Vagina (tissue), 2 donors: ENCODE measurements around the gene CACHD1. TPM values are rescaled to one million over a fixed set of nuclear protein-coding genes. Genes with fewer than 3 reads are reported as not detected.

Source experiments
- DNase-seq, 2 donors: peaks; one replicate each; pipeline ENCODE4 v3.0.0-alpha.2; 2017; ENCODE audit errors: extremely low spot score in 2 of 2
- H3K27ac ChIP-seq: fragments of 200-600 bp; sonication (generic); one replicate; pipeline ENCODE4 v1.5.1; 2019
- H3K27me3 ChIP-seq: fragments of 200-600 bp; sonication (generic); one replicate; pipeline ENCODE4 v1.5.1; 2019
- H3K36me3 ChIP-seq, 2 donors: fragments of 200-600 bp; sonication (generic); one replicate each; pipeline ENCODE4 v1.5.1; 2017 to 2019
- H3K4me1 ChIP-seq: fragments of 200-600 bp; sonication (generic); one replicate; pipeline ENCODE4 v1.5.1; 2019
- H3K4me3 ChIP-seq, 2 donors: fragments of 200-600 bp; sonication (generic); 1 replicate in 1 of 2; 2 replicates in 1 of 2; pipeline ENCODE4 v1.5.1; 2016 to 2019
- H3K9me3 ChIP-seq: fragments of 200-600 bp; sonication (generic); one replicate; pipeline ENCODE4 v1.5.1; 2019
- CTCF ChIP-seq, 3 experiments: fragments of 450-650 bp in 2 of 3; fragments of 200-600 bp in 1 of 3; sonication (generic) in 1 of 3; IDR thresholded peaks; one replicate each; pipeline ENCODE4 v1.5.1; 2017 to 2019; ENCODE audit warnings: antibody characterized with exemption in 3 of 3, mild to moderate bottlenecking in 2 of 3, moderate library complexity in 2 of 3
- POLR2A ChIP-seq, 2 donors: fragments of 450-650 bp; IDR thresholded peaks; one replicate each; pipeline ENCODE4 v1.6.1; 2017; ENCODE audit warnings: antibody characterized with exemption in 2 of 2, mild to moderate bottlenecking in 2 of 2, moderate library complexity in 2 of 2
- POLR2AphosphoS5 ChIP-seq, 2 donors: sonication (generic); formaldehyde crosslinking; IDR thresholded peaks; one replicate each; pipeline ENCODE4 v1.9.0; 2017; ENCODE audit warnings: antibody characterized with exemption in 2 of 2, mild to moderate bottlenecking in 2 of 2, low read depth in 1 of 2; ENCODE audit not compliant: insufficient read depth in 1 of 2
- intact Hi-C: fragments of 100-400 bp; cut with DNase I; formaldehyde crosslinking; loops from one replicate; pipeline ENCODE4 v1.15.1; 2023
- total RNA-seq: library from RNA; depleted of rRNA; stranded (reverse); fragments of >200 nt; gene quantifications from one replicate; pipeline ENCODE4 v1.2.3, GENCODE V29; 2016

Gene CACHD1
- total RNA-seq, 1 donor from 2014 or later, result 27.7 TPM

- no peak overlapping the region for H3K27ac ChIP-seq
- no peak for DNase-seq
- no peaks in the 10 kb centered on the region for H3K4me1 ChIP-seq
- intact Hi-C loops, result no loop called here
- peaks cover 0 to under 1% of the 10 kb centered on the region in 2 donors for H3K36me3 ChIP-seq
- no peaks in the 10 kb centered on the region for H3K9me3 ChIP-seq
- no peak overlapping the region for H3K4me3 ChIP-seq
- TF ChIP-seq CTCF (IDR thresholded peaks at IDR 0.05) (no peak), POLR2A (IDR thresholded peaks at IDR 0.05) (no peak), POLR2AphosphoS5 (IDR thresholded peaks at IDR 0.05; ENCODE audit: insufficient read depth in 1 of 2, low read depth in 1 of 2) (no peak)
- no peaks in the 10 kb centered on the region for H3K27me3 ChIP-seq
Measured at GRCh38 chr1:64616039-64616438, 146.1 kb downstream of the CACHD1 start.

- TF ChIP-seq POLR2AphosphoS5 (IDR thresholded peaks at IDR 0.05; ENCODE audit: insufficient read depth in 1 of 2, low read depth in 1 of 2) (no peak), CTCF (IDR thresholded peaks at IDR 0.05) (no peak), POLR2A (IDR thresholded peaks at IDR 0.05) (no peak)
- intact Hi-C loops, result no loop called here
- H3K36me3 ChIP-seq, result no peaks in the 10 kb centered on the region
- DNase-seq, result no peak
- no peaks in the 10 kb centered on the region for H3K9me3 ChIP-seq
- H3K4me1 ChIP-seq, result peaks cover 24% of the 10 kb centered on the region
- no peak overlapping the region for H3K27ac ChIP-seq
- H3K4me3 ChIP-seq, result no peak overlapping the region
- H3K27me3 ChIP-seq, result no peaks in the 10 kb centered on the region
Measured at GRCh38 chr1:64623750-64624191, 153.8 kb downstream of the CACHD1 start.

GRCh38 chr1:64624218-64624713 is 154.3 kb downstream of the CACHD1 start:
- no peak overlapping the region for H3K27ac ChIP-seq
- no peaks in the 10 kb centered on the region for H3K36me3 ChIP-seq
- peaks cover 24% of the 10 kb centered on the region for H3K4me1 ChIP-seq
- no peak overlapping the region for H3K4me3 ChIP-seq
- intact Hi-C loops, result no loop called here
- no peak for TF ChIP-seq CTCF (IDR thresholded peaks at IDR 0.05)
- no peak for TF ChIP-seq POLR2AphosphoS5 (IDR thresholded peaks at IDR 0.05; ENCODE audit: insufficient read depth in 1 of 2, low read depth in 1 of 2)
- TF ChIP-seq POLR2A (IDR thresholded peaks at IDR 0.05), result no peak
- H3K9me3 ChIP-seq, result no peaks in the 10 kb centered on the region
- H3K27me3 ChIP-seq, result no peaks in the 10 kb centered on the region
- DNase-seq, result no peak

GRCh38 chr1:64624808-64625207 is 154.9 kb downstream of the CACHD1 start:
- DNase-seq, result no peak
- no peaks in the 10 kb centered on the region for H3K27me3 ChIP-seq
- no peaks in the 10 kb centered on the region for H3K9me3 ChIP-seq
- H3K27ac ChIP-seq, result no peak overlapping the region
- no peak overlapping the region for H3K4me3 ChIP-seq
- TF ChIP-seq POLR2AphosphoS5 (IDR thresholded peaks at IDR 0.05; ENCODE audit: insufficient read depth in 1 of 2, low read depth in 1 of 2) (no peak), CTCF (IDR thresholded peaks at IDR 0.05) (no peak)
- H3K4me1 ChIP-seq, result peaks cover 24% of the 10 kb centered on the region
- intact Hi-C loops, result no loop called here
- no peaks in the 10 kb centered on the region for H3K36me3 ChIP-seq

- Histone ChIP-seq H3K27ac (no peak overlapping the region), H3K27me3 (no peaks in the 10 kb centered on the region), H3K9me3 (no peaks in the 10 kb centered on the region), H3K36me3 (peaks cover 0 to 7% of the 10 kb centered on the region in 2 donors), H3K4me3 (no peak overlapping the region), H3K4me1 (no peaks in the 10 kb centered on the region)
- no peak for DNase-seq
- TF ChIP-seq POLR2A (IDR thresholded peaks at IDR 0.05) (no peak), POLR2AphosphoS5 (IDR thresholded peaks at IDR 0.05; ENCODE audit: insufficient read depth in 1 of 2, low read depth in 1 of 2) (no peak), CTCF (IDR thresholded peaks at IDR 0.05) (no peak)
- intact Hi-C loops, result no loop called here
Measured at GRCh38 chr1:64630611-64631010, 160.7 kb downstream of the CACHD1 start.
